ENCODE data around the gene NRXN2. TPM values are rescaled to one million over a fixed set of nuclear protein-coding genes. Genes with fewer than 3 reads are reported as not detected.

NRXN2 gene
- total and polyA plus RNA-seq, 2 donors (not counting 3 experiments of a cell fraction or from before 2014, with no cell fraction given) = not detected

- Histone ChIP-seq H3K9ac (replicated peaks; ENCODE audit: extremely low read depth, insufficient read depth, low read length) (no peak overlapping the region), H3K9me3 (replicated peaks; ENCODE audit: control insufficient read depth, insufficient read depth, low read length) (no peaks in the 10 kb centered on the region), H3K9me1 (replicated peaks; ENCODE audit: control insufficient read depth, extremely low read depth, insufficient read depth, low read length) (no peaks in the 10 kb centered on the region), H3K4me3 (replicated peaks in 1 of 3; ENCODE audit: insufficient read depth in 1 of 3, low read depth in 1 of 3, low read length in 3 of 3) (no peak overlapping the region), H3K36me3 (ENCODE audit: control insufficient read depth in 2 of 2, extremely low read depth in 1 of 2, insufficient read depth in 2 of 2, low read length in 2 of 2) (no peaks in the 10 kb centered on the region), H3K4me2 (ENCODE audit: insufficient read depth, low read length) (no peak overlapping the region), H2AFZ (ENCODE audit: low read depth, low read length) (no peak overlapping the region), H3K79me2 (ENCODE audit: control insufficient read depth, insufficient read depth, low read length) (no peaks in the 10 kb centered on the region), H3K27ac (ENCODE audit: insufficient read depth, low read depth, low read length) (no peak overlapping the region), H3K27me3 (ENCODE audit: control insufficient read depth in 2 of 2, insufficient read depth in 2 of 2, low read length in 2 of 2) (peaks cover 16 to 17% of the 10 kb centered on the region in 2 experiments), H4K20me1 (replicated peaks; ENCODE audit: control insufficient read depth, extremely low read depth, insufficient read depth, low read length) (no peaks in the 10 kb centered on the region), H3K4me1 (ENCODE audit: control insufficient read depth, extremely low read depth, insufficient read depth, low read length) (no peaks in the 10 kb centered on the region)
- TF ChIP-seq MAX (IDR thresholded peaks at IDR 0.05; ENCODE audit: insufficient read depth, insufficient read length) (no peak), GATA2 (IDR thresholded peaks at IDR 0.05; ENCODE audit: insufficient read depth, insufficient read length, low read depth, low read length) (no peak), POLR2AphosphoS5 (IDR thresholded peaks at IDR 0.05; ENCODE audit: insufficient read depth, low read depth, low read length) (no peak), POLR2A (IDR thresholded peaks at IDR 0.05; ENCODE audit: low read depth, low read length) (no peak), EZH2 (IDR thresholded peaks at IDR 0.05; ENCODE audit: borderline replicate concordance, low read depth, low read length, severe bottlenecking) (peak; percentile 45)
- dilution Hi-C loops (cut with MboI; ENCODE audit: extremely low pct_ligation_motif_present, low sequenced_read_pairs) (no loop called here), intact Hi-C loops (cut with micrococcal nuclease) (loop anchor here (1.0 kb wide), 2 partner anchors 34 to 273 kb away; no protein-coding TSS in a partner anchor)
- FAIRE-seq = no peak
- POLR2A ChIA-PET = no interaction called here
- no peak for DNase-seq (ENCODE audit: low read depth, low spot score)
- CTCF ChIA-PET = interaction anchor here (1.2 to 2.1 kb wide), 3 partner anchors 20 to 34 kb away, joined by 3 to 19 read pairs (median 5); no protein-coding TSS in a partner anchor
- no TSS peak for BruUV-seq (replicated peaks)
These were observed 594 bp downstream of the NRXN2 start for GRCh38 chr11:64722141-64723065.

GRCh38 chr11:64721359-64721699, 1.7 kb downstream of the NRXN2 start:
- TF ChIP-seq GATA2 (IDR thresholded peaks at IDR 0.05; ENCODE audit: insufficient read depth, insufficient read length, low read depth, low read length) = no peak
- Histone ChIP-seq H3K27me3 (ENCODE audit: control insufficient read depth in 2 of 2, insufficient read depth in 2 of 2, low read length in 2 of 2) (peaks cover 24 to 26% of the 10 kb centered on the region in 2 experiments), H3K27ac (ENCODE audit: insufficient read depth, low read depth, low read length) (no peak overlapping the region), H3K9ac (replicated peaks; ENCODE audit: extremely low read depth, insufficient read depth, low read length) (no peak overlapping the region), H3K4me2 (ENCODE audit: insufficient read depth, low read length) (no peak overlapping the region), H2AFZ (ENCODE audit: low read depth, low read length) (no peak overlapping the region), H3K9me3 (replicated peaks; ENCODE audit: control insufficient read depth, insufficient read depth, low read length) (no peaks in the 10 kb centered on the region), H3K4me1 (ENCODE audit: control insufficient read depth, extremely low read depth, insufficient read depth, low read length) (no peaks in the 10 kb centered on the region), H3K9me1 (replicated peaks; ENCODE audit: control insufficient read depth, extremely low read depth, insufficient read depth, low read length) (no peaks in the 10 kb centered on the region), H3K36me3 (ENCODE audit: control insufficient read depth in 2 of 2, extremely low read depth in 1 of 2, insufficient read depth in 2 of 2, low read length in 2 of 2) (no peaks in the 10 kb centered on the region), H3K79me2 (ENCODE audit: control insufficient read depth, insufficient read depth, low read length) (no peaks in the 10 kb centered on the region), H3K4me3 (replicated peaks in 1 of 3; ENCODE audit: insufficient read depth in 1 of 3, low read depth in 1 of 3, low read length in 3 of 3) (no peak overlapping the region), H4K20me1 (replicated peaks; ENCODE audit: control insufficient read depth, extremely low read depth, insufficient read depth, low read length) (no peaks in the 10 kb centered on the region)
- FAIRE-seq = no peak
- ChIA-PET CTCF (interaction anchor here (1.3 to 2.1 kb wide), 2 partner anchors 21 to 33 kb away, joined by 5 to 19 read pairs; no protein-coding TSS in a partner anchor), POLR2A (no interaction called here)
- BruUV-seq (replicated peaks) = no TSS peak
- dilution Hi-C loops (cut with MboI; ENCODE audit: extremely low pct_ligation_motif_present, low sequenced_read_pairs) (no loop called here), intact Hi-C loops (cut with micrococcal nuclease) (no loop called here)
- DNase-seq (ENCODE audit: low read depth, low spot score) = no peak

Data from endothelial cell of umbilical vein (primary cell).